WTC11 (cell line): ENCODE measurements around the gene FASTKD2. TPM values are rescaled to one million over a fixed set of nuclear protein-coding genes. Genes with fewer than 3 reads are reported as not detected.

Source experiments
- ATAC-seq: fragments of 200-7000 bp; cut with Tn5 transposase; 2 replicates; pipeline ENCODE4 v1.10.0; 2021; ENCODE audit warnings: mild to moderate bottlenecking, moderate library complexity
- CTCF ChIA-PET: fragments of 300-600 bp; sonication (Branson Sonifier 250); formaldehyde crosslinking; loops from one replicate; lab custom pipeline; 2021; ENCODE audit warnings: antibody characterized with exemption; lab: Charles Lee
- POLR2A ChIA-PET: fragments of 350-600 bp; sonication (Branson Sonifier 250); formaldehyde crosslinking; loops from one replicate; lab custom pipeline; 2021; ENCODE audit warnings: antibody characterized with exemption; lab: Charles Lee
- DNase-seq: peaks from one replicate; pipeline ENCODE4 v3.0.0; 2021; ENCODE audit warnings: low spot score
- H3K27ac Mint-ChIP-seq: 2 replicates; pipeline ENCODE4 v1.8.0; 2021; ENCODE audit warnings: mixed read lengths
- H3K27me3 Mint-ChIP-seq: 2 replicates; pipeline ENCODE4 v1.8.0; 2021; ENCODE audit warnings: low read depth, mild to moderate bottlenecking, moderate library complexity, mixed read lengths
- H3K36me3 Mint-ChIP-seq: 2 replicates; pipeline ENCODE4 v1.8.0; 2021; ENCODE audit warnings: mixed read lengths
- H3K4me1 Mint-ChIP-seq: 2 replicates; pipeline ENCODE4 v1.8.0; 2022; ENCODE audit warnings: mixed read lengths
- H3K4me3 Mint-ChIP-seq: 2 replicates; pipeline ENCODE4 v1.8.0; 2021; ENCODE audit warnings: mild to moderate bottlenecking, moderate library complexity, mixed read lengths
- H3K9me3 Mint-ChIP-seq: 2 replicates; pipeline ENCODE4 v1.8.0; 2021; ENCODE audit warnings: mixed read lengths
- CREM ChIP-seq: sonication (generic); formaldehyde crosslinking; IDR thresholded peaks from 2 replicates; pipeline ENCODE4 v1.8.1; 2022; ENCODE audit warnings: mild to moderate bottlenecking, missing genetic modification reagents, moderate library complexity
- ELF4 ChIP-seq: sonication (generic); formaldehyde crosslinking; IDR thresholded peaks from 2 replicates; pipeline ENCODE4 v1.8.1; 2022; ENCODE audit warnings: low read depth, mild to moderate bottlenecking, moderate library complexity, missing genetic modification reagents
- FOXK1 ChIP-seq: sonication (generic); formaldehyde crosslinking; IDR thresholded peaks from 2 replicates; pipeline ENCODE4 v1.8.0; 2022; ENCODE audit warnings: mild to moderate bottlenecking, moderate library complexity, missing genetic modification reagents
- FOXP1 ChIP-seq: sonication (generic); formaldehyde crosslinking; IDR thresholded peaks from 2 replicates; pipeline ENCODE4 v1.8.0; 2022; ENCODE audit warnings: missing genetic modification reagents, mild to moderate bottlenecking, moderate library complexity, borderline replicate concordance
- GRHL2 ChIP-seq: fragments of 250-450 bp; sonication (Bioruptor Pico); IDR thresholded peaks from 2 replicates; pipeline ENCODE4 v1.8.0; 2022; ENCODE audit warnings: mild to moderate bottlenecking, moderate library complexity; ENCODE audit not compliant: insufficient replicate concordance, severe bottlenecking
- NFATC4 ChIP-seq: fragments of 250-450 bp; sonication (Bioruptor Pico); IDR thresholded peaks from 2 replicates; pipeline ENCODE4 v1.9.0; 2021; ENCODE audit warnings: mild to moderate bottlenecking
- NFE2L1 ChIP-seq: sonication (generic); formaldehyde crosslinking; IDR thresholded peaks from 2 replicates; pipeline ENCODE4 v1.8.1; 2023; ENCODE audit warnings: missing genetic modification reagents
- NR1H2 ChIP-seq: sonication (generic); formaldehyde crosslinking; IDR thresholded peaks from 2 replicates; pipeline ENCODE4 v1.9.0; 2021; ENCODE audit warnings: mild to moderate bottlenecking, moderate library complexity, missing genetic modification reagents
- NR2C2 ChIP-seq: sonication (generic); formaldehyde crosslinking; IDR thresholded peaks from 2 replicates; pipeline ENCODE4 v1.8.0; 2022; ENCODE audit warnings: mild to moderate bottlenecking, missing genetic modification reagents
- NR3C1 ChIP-seq: sonication (generic); formaldehyde crosslinking; conservative IDR thresholded peaks from 2 replicates; pipeline ENCODE4 v1.8.1; 2023; ENCODE audit warnings: low read depth, mild to moderate bottlenecking, missing genetic modification reagents
- RELA ChIP-seq: sonication (generic); formaldehyde crosslinking; IDR thresholded peaks from 2 replicates; pipeline ENCODE4 v1.8.1; 2022; ENCODE audit warnings: missing genetic modification reagents, mild to moderate bottlenecking, borderline replicate concordance
- TEAD1 ChIP-seq: sonication (generic); formaldehyde crosslinking; IDR thresholded peaks from 2 replicates; pipeline ENCODE4 v1.8.0; 2022; ENCODE audit warnings: mild to moderate bottlenecking, missing genetic modification reagents
- ZNF121 ChIP-seq: sonication (generic); formaldehyde crosslinking; IDR thresholded peaks from 2 replicates; pipeline ENCODE4 v1.8.0; 2023; ENCODE audit warnings: missing genetic modification reagents
- total RNA-seq: library from RNA; stranded (reverse); gene quantifications from 3 replicates; pipeline ENCODE4 v1.2.3, GENCODE V29; 2021
- TF ChIP-seq, protein P1 (sequence below): fragments of 250-450 bp; sonication (Bioruptor Pico); conservative IDR thresholded peaks from 2 replicates; pipeline ENCODE4 v1.9.0; 2021; ENCODE audit warnings: mild to moderate bottlenecking
- TF ChIP-seq, protein P2 (sequence below): sonication (generic); formaldehyde crosslinking; IDR thresholded peaks from 2 replicates; pipeline ENCODE4 v1.8.1; 2023; ENCODE audit warnings: mild to moderate bottlenecking, missing genetic modification reagents
- TF ChIP-seq, protein P3 (sequence below): fragments of 250-450 bp; sonication (Bioruptor Pico); IDR thresholded peaks from 2 replicates; pipeline ENCODE4 v2.1.2; 2022; ENCODE audit warnings: mild to moderate bottlenecking, moderate library complexity
- TF ChIP-seq, protein P4 (sequence below): sonication (generic); formaldehyde crosslinking; IDR thresholded peaks from 2 replicates; pipeline ENCODE4 v1.8.1; 2022; ENCODE audit warnings: missing genetic modification reagents, borderline replicate concordance
- TF ChIP-seq, protein P5 (sequence below): sonication (generic); formaldehyde crosslinking; IDR thresholded peaks from 2 replicates; pipeline ENCODE4 v1.8.1; 2022; ENCODE audit warnings: low read depth, missing genetic modification reagents, borderline replicate concordance
- TF ChIP-seq, protein P6 (sequence below): sonication (generic); formaldehyde crosslinking; IDR thresholded peaks from 2 replicates; pipeline ENCODE4 v1.8.1; 2022; ENCODE audit warnings: mild to moderate bottlenecking, moderate library complexity, missing genetic modification reagents
- TF ChIP-seq, protein P7 (sequence below): fragments of 250-450 bp; sonication (Bioruptor Pico); IDR thresholded peaks from 2 replicates; pipeline ENCODE4 v1.9.0; 2021; ENCODE audit warnings: mild to moderate bottlenecking

FASTKD2 gene
- total RNA-seq, 1 experiment from 2014 or later = 33.7 TPM

DNA sequence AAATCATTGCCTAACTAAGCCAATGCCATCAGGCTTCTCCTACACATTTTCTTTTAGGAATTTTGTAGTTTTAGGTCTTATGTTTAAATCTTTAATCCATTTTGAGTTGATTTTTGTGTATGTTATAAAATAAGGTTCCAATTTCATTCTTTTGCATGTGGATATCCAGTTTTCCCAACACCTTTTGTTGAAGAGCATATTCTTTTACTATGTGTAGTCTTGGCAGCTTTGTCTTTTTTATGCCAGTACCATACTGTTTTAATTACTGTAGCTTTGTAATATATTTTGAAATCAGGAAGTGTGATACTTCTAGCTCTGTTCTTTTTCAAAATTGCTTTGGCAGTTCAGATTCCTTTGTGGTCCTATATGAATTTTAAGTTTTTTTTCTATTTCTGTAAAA is 11.0 kb downstream of the FASTKD2 start:
- H3K27me3 Mint-ChIP-seq = no peaks in the 10 kb centered on the region
- TF ChIP-seq, protein P1, sequence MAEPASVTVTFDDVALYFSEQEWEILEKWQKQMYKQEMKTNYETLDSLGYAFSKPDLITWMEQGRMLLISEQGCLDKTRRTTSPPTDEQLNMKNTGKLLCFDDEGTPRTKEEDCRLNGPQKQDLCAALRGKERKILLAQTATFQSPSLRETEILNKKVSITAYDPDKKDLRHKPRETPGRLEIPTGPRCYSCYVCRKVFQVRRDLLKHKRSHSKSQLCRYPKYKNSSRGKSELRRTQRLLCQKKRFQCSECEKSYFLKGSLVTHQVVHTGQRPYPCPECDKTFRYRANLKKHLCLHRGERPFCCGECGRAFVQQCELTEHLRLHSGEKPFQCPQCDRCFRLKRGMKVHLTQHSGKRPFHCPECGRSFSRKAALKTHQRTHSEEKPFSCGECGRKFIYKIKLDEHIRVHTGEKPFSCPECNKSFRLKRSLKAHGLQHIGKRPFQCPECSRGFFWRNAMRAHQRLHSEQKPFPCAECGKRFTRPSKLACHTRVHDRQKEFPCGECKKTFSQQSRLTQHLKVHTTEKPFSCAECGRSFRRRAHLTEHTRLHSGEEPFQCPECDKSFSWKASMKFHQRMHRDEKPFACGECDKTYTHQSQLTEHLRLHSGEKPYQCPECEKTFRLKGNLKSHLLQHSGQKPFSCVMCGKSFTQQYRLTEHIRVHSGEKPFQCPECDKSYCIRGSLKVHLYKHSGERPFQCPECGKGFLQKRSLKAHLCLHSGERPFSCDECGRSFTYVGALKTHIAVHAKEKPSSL (CRISPR knock-in tag) = no peak
- TF ChIP-seq FOXP1 (CRISPR knock-in tag) (no peak), NFATC4 (CRISPR knock-in tag) (no peak), ELF4 (CRISPR knock-in tag) (no peak), FOXK1 (CRISPR knock-in tag) (no peak), TEAD1 (no peak), ZNF121 (no peak), NFE2L1 (CRISPR knock-in tag) (no peak), NR1H2 (CRISPR knock-in tag) (no peak), CREM (no peak), GRHL2 (CRISPR knock-in tag) (no peak)
- TF ChIP-seq, protein P2, sequence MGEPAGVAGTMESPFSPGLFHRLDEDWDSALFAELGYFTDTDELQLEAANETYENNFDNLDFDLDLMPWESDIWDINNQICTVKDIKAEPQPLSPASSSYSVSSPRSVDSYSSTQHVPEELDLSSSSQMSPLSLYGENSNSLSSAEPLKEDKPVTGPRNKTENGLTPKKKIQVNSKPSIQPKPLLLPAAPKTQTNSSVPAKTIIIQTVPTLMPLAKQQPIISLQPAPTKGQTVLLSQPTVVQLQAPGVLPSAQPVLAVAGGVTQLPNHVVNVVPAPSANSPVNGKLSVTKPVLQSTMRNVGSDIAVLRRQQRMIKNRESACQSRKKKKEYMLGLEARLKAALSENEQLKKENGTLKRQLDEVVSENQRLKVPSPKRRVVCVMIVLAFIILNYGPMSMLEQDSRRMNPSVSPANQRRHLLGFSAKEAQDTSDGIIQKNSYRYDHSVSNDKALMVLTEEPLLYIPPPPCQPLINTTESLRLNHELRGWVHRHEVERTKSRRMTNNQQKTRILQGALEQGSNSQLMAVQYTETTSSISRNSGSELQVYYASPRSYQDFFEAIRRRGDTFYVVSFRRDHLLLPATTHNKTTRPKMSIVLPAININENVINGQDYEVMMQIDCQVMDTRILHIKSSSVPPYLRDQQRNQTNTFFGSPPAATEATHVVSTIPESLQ (CRISPR knock-in tag) = no peak
- TF ChIP-seq, protein P3, sequence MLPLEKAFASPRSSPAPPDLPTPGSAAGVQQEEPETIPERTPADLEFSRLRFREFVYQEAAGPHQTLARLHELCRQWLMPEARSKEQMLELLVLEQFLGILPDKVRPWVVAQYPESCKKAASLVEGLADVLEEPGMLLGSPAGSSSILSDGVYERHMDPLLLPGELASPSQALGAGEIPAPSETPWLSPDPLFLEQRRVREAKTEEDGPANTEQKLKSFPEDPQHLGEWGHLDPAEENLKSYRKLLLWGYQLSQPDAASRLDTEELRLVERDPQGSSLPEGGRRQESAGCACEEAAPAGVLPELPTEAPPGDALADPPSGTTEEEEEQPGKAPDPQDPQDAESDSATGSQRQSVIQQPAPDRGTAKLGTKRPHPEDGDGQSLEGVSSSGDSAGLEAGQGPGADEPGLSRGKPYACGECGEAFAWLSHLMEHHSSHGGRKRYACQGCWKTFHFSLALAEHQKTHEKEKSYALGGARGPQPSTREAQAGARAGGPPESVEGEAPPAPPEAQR (CRISPR knock-in tag) = no peak
- TF ChIP-seq, protein P4, sequence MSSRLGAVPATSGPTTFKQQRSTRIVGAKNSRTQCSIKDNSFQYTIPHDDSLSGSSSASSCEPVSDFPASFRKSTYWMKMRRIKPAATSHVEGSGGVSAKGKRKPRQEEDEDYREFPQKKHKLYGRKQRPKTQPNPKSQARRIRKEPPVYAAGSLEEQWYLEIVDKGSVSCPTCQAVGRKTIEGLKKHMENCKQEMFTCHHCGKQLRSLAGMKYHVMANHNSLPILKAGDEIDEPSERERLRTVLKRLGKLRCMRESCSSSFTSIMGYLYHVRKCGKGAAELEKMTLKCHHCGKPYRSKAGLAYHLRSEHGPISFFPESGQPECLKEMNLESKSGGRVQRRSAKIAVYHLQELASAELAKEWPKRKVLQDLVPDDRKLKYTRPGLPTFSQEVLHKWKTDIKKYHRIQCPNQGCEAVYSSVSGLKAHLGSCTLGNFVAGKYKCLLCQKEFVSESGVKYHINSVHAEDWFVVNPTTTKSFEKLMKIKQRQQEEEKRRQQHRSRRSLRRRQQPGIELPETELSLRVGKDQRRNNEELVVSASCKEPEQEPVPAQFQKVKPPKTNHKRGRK = no peak
- TF ChIP-seq, protein P5, sequence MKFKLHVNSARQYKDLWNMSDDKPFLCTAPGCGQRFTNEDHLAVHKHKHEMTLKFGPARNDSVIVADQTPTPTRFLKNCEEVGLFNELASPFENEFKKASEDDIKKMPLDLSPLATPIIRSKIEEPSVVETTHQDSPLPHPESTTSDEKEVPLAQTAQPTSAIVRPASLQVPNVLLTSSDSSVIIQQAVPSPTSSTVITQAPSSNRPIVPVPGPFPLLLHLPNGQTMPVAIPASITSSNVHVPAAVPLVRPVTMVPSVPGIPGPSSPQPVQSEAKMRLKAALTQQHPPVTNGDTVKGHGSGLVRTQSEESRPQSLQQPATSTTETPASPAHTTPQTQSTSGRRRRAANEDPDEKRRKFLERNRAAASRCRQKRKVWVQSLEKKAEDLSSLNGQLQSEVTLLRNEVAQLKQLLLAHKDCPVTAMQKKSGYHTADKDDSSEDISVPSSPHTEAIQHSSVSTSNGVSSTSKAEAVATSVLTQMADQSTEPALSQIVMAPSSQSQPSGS (CRISPR knock-in tag) = no peak
- TF ChIP-seq, protein P6, sequence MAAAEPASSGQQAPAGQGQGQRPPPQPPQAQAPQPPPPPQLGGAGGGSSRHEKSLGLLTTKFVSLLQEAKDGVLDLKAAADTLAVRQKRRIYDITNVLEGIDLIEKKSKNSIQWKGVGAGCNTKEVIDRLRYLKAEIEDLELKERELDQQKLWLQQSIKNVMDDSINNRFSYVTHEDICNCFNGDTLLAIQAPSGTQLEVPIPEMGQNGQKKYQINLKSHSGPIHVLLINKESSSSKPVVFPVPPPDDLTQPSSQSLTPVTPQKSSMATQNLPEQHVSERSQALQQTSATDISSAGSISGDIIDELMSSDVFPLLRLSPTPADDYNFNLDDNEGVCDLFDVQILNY (CRISPR knock-in tag) = no peak
- no peak overlapping the region for H3K4me3 Mint-ChIP-seq
- ATAC-seq = no peak
- no peaks in the 10 kb centered on the region for H3K4me1 Mint-ChIP-seq
- no peak overlapping the region for H3K27ac Mint-ChIP-seq
- peaks cover 84% of the 10 kb centered on the region for H3K36me3 Mint-ChIP-seq
- no peak for DNase-seq
- CTCF ChIA-PET = no interaction called here
- H3K9me3 Mint-ChIP-seq = peaks cover 30% of the 10 kb centered on the region
- POLR2A ChIA-PET = no interaction called here

DNA sequence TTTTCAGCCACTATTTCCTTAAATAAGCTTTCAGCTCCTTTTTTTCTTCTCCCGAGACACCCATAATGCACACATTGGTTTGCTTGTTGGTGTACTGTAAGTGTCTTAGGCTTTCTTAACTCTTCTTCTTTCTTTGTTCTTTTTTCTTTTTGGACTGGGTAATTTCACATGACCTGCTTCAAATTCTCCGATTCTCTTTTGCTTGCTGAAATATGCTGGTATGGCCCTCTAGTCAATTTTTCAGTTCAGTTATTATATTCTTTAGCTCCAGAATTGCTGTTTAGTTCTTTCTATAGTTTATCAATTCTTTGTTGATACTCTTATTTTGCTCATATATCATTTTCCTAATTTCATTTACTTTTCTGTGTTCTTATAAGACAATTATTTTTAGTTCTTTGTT is 15.3 kb downstream of the FASTKD2 start:
- POLR2A ChIA-PET = interaction anchor here (0.6 kb wide), 1 partner anchor 14 kb away, joined by 4 read pairs; no protein-coding TSS in a partner anchor
- H3K9me3 Mint-ChIP-seq = peaks cover 20% of the 10 kb centered on the region
- H3K36me3 Mint-ChIP-seq = peaks cover 63% of the 10 kb centered on the region
- DNase-seq (no peak), ATAC-seq (no peak)
- CTCF ChIA-PET = interaction anchor here (0.7 to 1.0 kb wide), 4 partner anchors 14 to 1098 kb away, joined by 3 to 6 read pairs (median 4); partner anchors contain the start of gene NRP2
- H3K4me3 Mint-ChIP-seq = no peak overlapping the region
- peaks cover 2% of the 10 kb centered on the region; the same call in 1 of the 2 replicates for H3K4me1 Mint-ChIP-seq
- H3K27me3 Mint-ChIP-seq = no peaks in the 10 kb centered on the region
- H3K27ac Mint-ChIP-seq = no peak overlapping the region
- no peak for TF ChIP-seq NR3C1 (CRISPR knock-in tag)
- TF ChIP-seq, protein P7, sequence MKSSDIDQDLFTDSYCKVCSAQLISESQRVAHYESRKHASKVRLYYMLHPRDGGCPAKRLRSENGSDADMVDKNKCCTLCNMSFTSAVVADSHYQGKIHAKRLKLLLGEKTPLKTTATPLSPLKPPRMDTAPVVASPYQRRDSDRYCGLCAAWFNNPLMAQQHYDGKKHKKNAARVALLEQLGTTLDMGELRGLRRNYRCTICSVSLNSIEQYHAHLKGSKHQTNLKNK (CRISPR knock-in tag) = no peak
- no peak for TF ChIP-seq RELA (CRISPR knock-in tag)
- TF ChIP-seq NR2C2 (CRISPR knock-in tag) = no peak
- TF ChIP-seq, protein P6 (CRISPR knock-in tag) = no peak
- TF ChIP-seq GRHL2 (CRISPR knock-in tag) = no peak
